ENCODE measurements around the gene ATG12.
"Not testable (repeated sequence)": the region's sequence is repeated elsewhere in the genome, so short reads cannot be mapped to it uniquely, and the experiment has no call there.

Gene ATG12

DNA sequence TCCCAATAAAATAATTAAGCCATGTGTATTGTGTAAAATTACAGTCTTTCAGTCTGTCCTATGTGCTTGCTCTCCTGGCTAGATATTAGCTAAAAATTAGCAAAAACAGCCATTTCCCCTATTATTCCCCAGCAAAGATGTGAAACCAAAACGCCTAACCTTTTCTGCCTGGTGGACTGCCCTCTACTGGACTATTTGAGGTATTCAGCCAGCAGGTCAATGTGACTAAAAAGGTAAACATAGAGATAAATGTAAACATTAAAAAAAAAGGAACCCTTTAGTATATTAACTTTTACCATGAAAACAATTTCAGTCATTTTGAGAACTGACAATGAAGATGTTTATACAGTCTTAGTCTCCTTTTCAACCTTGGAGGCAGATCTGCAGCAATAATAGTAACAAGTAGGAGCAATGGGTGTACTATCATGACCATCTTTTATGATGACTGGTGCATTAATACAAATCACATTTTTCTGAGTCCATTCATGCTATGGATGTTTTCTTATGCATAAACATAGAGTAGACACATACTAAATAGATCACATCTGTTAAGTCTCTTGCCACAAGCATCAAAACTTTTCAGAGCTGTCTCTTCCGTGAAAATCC lies 10.1 kb downstream of the ATG12 start:
- peak; percentile 57 for DNase-seq (ENCODE audit: low read depth)
- TF ChIP-seq, protein P1, sequence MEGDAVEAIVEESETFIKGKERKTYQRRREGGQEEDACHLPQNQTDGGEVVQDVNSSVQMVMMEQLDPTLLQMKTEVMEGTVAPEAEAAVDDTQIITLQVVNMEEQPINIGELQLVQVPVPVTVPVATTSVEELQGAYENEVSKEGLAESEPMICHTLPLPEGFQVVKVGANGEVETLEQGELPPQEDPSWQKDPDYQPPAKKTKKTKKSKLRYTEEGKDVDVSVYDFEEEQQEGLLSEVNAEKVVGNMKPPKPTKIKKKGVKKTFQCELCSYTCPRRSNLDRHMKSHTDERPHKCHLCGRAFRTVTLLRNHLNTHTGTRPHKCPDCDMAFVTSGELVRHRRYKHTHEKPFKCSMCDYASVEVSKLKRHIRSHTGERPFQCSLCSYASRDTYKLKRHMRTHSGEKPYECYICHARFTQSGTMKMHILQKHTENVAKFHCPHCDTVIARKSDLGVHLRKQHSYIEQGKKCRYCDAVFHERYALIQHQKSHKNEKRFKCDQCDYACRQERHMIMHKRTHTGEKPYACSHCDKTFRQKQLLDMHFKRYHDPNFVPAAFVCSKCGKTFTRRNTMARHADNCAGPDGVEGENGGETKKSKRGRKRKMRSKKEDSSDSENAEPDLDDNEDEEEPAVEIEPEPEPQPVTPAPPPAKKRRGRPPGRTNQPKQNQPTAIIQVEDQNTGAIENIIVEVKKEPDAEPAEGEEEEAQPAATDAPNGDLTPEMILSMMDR (conservative IDR thresholded peaks at IDR 0.05; ENCODE audit: control insufficient read depth, insufficient read depth, low read depth, low read length): peak; percentile 84

DNA sequence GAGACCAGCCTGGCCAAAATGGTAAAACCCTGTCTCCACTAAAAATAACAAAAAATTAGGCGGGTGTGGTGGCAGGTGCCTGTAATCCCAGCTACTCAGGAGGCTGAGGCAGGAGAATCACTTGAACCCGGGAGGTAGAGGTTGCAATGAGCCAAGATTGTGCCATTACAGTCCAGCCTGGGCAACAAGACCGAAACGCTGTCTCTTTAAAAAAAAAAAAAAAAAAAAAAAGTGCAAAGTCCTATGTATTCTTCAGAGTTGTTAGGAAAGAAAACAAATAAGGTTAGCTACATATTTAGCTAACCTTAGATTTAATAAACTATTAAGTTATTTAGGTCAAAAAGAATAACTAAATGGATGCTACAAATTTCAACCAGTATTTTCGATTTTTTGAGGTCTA lies 11.5 kb downstream of the ATG12 start:
- TF ChIP-seq, protein P1 (conservative IDR thresholded peaks at IDR 0.05; ENCODE audit: control insufficient read depth, insufficient read depth, low read depth, low read length): no peak
- H3K4me3 ChIP-seq (ENCODE audit: control insufficient read depth, low read depth, low read length): no peak overlapping the region
- no peak for DNase-seq (ENCODE audit: low read depth)

More for the DNA sequence above, 10.1 kb downstream of the ATG12 start:
- H3K4me3 ChIP-seq (ENCODE audit: control insufficient read depth, low read depth, low read length): no peak overlapping the region

DNA sequence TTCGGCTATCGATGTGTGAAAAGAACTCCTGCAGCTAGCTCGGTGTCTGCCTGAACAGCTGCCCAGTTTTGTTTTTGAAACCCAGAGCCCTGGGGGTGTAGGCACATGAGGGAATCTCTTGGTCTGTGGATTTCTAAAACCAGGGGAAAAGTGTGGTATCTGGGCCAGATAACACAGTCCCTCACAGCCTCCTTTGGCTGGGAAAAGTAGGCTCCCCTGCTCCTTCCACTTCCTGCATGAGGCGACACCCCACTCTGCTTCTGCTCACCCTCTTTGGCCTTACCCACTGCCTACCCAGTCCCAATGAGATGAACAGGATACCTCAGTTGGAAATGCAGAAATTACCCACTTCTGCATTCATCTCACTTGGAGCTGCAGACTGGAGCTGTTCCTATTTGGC lies 15.4 kb downstream of the ATG12 start:
- DNase-seq (ENCODE audit: low read depth): no peak
- TF ChIP-seq, protein P1 (conservative IDR thresholded peaks at IDR 0.05; ENCODE audit: control insufficient read depth, insufficient read depth, low read depth, low read length): no peak
- no peak overlapping the region for H3K4me3 ChIP-seq (ENCODE audit: control insufficient read depth, low read depth, low read length)

DNA sequence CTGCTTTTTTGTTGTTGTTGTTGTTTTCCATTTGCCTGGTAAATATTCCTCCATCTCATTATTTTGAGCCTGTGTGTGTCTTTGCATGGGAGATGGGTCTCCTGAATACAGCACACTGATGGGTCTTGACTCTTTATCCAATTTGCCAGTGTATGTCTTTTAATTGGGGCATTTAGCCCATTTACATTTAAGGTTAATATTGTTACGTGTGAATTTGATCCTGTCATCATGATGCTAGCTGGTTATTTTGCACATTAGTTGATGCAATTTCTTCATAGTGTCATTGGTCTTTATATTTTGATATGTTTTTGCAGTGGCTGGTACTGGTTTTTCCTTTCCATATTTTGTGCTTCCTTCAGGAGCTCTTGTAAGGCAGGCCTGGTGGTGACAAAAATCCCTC lies 16.4 kb downstream of the ATG12 start:
- not testable (repeated sequence) for DNase-seq (ENCODE audit: low read depth); H3K4me3 ChIP-seq (ENCODE audit: control insufficient read depth, low read depth, low read length)

DNA sequence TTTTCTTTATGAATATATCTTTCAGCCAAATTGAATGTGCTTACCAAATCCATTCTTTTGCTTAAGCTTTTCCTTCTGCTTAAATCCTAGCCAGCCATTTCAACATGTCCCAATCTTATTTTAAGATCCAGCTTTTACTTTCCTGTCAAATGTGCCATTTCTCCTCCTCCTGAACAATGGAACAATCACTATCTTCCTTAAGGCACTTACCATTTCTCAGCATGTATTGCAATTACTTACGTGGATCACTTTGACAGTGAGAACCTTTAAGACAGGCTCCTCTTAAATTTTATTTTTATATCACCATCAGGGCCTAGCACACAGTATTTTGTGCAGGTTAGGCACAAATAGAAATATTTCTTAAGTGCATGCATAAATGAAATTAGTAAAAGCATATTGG lies 20.5 kb downstream of the ATG12 start:
- DNase-seq (ENCODE audit: low read depth): no peak
- TF ChIP-seq, protein P1 (conservative IDR thresholded peaks at IDR 0.05; ENCODE audit: control insufficient read depth, insufficient read depth, low read depth, low read length): no peak
- no peak overlapping the region for H3K4me3 ChIP-seq (ENCODE audit: control insufficient read depth, low read depth, low read length)

DNA sequence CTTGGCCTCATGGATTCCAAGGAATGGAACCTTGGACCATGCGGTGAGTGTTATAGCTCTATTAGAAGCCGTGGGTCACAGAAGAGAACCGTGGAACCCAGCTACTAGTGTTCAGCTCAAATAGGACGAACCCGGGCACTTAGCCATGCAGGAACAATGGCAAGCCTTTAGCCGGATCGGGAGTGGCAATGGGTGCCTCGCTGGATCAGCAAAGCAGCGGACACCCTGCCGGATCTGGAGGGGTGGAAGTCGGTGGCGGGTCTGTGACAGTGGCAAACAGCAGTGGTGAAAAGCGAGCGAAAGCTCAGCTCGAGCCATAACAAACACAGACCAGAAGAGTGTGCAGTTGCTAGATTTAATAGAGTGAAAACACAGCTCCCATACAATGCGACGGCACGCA lies 22.5 kb downstream of the ATG12 start:
- TF ChIP-seq, protein P1 (conservative IDR thresholded peaks at IDR 0.05; ENCODE audit: control insufficient read depth, insufficient read depth, low read depth, low read length): no peak
- no peak for DNase-seq (ENCODE audit: low read depth)
- no peak overlapping the region for H3K4me3 ChIP-seq (ENCODE audit: control insufficient read depth, low read depth, low read length)

DNA sequence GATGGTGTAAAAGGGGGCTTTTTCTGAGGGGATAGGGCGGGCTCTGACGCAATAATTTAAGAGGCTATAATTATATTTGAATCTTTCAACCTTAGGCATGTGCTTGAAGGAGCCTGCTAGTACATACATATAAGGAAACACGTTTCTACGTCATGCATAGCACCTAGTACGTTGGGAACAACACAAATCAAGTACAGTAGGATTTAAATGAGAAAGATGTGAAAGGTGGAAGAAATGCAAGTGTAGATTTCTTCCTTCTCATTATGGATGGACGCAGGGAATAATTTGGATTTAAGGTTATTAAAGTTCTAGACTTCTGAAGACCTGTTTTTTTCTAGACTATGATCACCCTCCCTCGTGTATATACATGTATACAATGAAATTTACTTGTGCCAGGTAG lies 24.0 kb downstream of the ATG12 start:
- no peak overlapping the region for H3K4me3 ChIP-seq (ENCODE audit: control insufficient read depth, low read depth, low read length)
- TF ChIP-seq, protein P1 (conservative IDR thresholded peaks at IDR 0.05; ENCODE audit: control insufficient read depth, insufficient read depth, low read depth, low read length): no peak
- no peak for DNase-seq (ENCODE audit: low read depth)

All from fibroblast of mammary gland (primary cell).